Transverse colon (tissue), 4 donors: ENCODE data around the gene JAM3. TPM values are rescaled to one million over a fixed set of nuclear protein-coding genes. Genes with fewer than 3 reads are reported as not detected.

Source experiments
- DNase-seq: peaks from one replicate; pipeline ENCODE4 v3.0.0-alpha.2; 2019
- H3K27ac ChIP-seq, 4 donors: fragments of 200-600 bp; sonication (generic); 2 replicates each; pipeline ENCODE4 v1.5.1; 2016 to 2018; ENCODE audit warnings: inconsistent platforms in 4 of 4
- H3K27me3 ChIP-seq: fragments of 200-600 bp; sonication (generic); 2 replicates; pipeline ENCODE4 v1.5.1; 2017; ENCODE audit warnings: inconsistent platforms
- H3K36me3 ChIP-seq, 4 donors: fragments of 200-600 bp; sonication (generic); 2 replicates each; pipeline ENCODE4 v1.5.1; 2017 to 2019; ENCODE audit warnings: inconsistent platforms in 4 of 4
- H3K4me1 ChIP-seq, 4 donors: fragments of 200-600 bp; sonication (generic); 2 replicates each; pipeline ENCODE4 v1.5.1; 2017 to 2020; ENCODE audit warnings: inconsistent platforms in 4 of 4
- H3K4me3 ChIP-seq, 4 donors: fragments of 200-600 bp; sonication (generic); 1 replicate in 1 of 4; 2 replicates in 3 of 4; pipeline versions ENCODE4 v1.5.1 to v1.6.1; 2017 to 2019; ENCODE audit warnings: inconsistent platforms in 4 of 4
- H3K9me3 ChIP-seq, 2 donors: fragments of 200-600 bp; sonication (generic); 2 replicates each; pipeline ENCODE4 v1.5.1; 2017 to 2019; ENCODE audit warnings: inconsistent platforms in 2 of 2
- EP300 ChIP-seq: sonication (generic); formaldehyde crosslinking; IDR thresholded peaks from one replicate; pipeline ENCODE4 v1.6.1; 2017; ENCODE audit warnings: antibody characterized with exemption, low read depth
- POLR2A ChIP-seq: fragments of 450-650 bp; IDR thresholded peaks from one replicate; pipeline ENCODE4 v1.6.1; 2016; ENCODE audit warnings: antibody characterized with exemption, mild to moderate bottlenecking, moderate library complexity
- POLR2AphosphoS5 ChIP-seq, 3 donors: sonication (generic); formaldehyde crosslinking; IDR thresholded peaks; one replicate each; pipeline ENCODE4 v1.6.1; 2016; ENCODE audit warnings: antibody characterized with exemption in 3 of 3
- WGBS, 2 donors: methylation state at CpG; one replicate each; pipeline ENCODE4 v1.1.5; 2018; ENCODE audit warnings: low coverage in 1 of 2; 5-methylcytosine and 5-hydroxymethylcytosine counted together
- in situ Hi-C, 4 donors: fragments of 200-750 bp; cut with MboI; loops; one replicate each; pipeline versions ENCODE4 v1.15.0 to v1.15.1; 2017; ENCODE audit warnings: low sequenced_read_pairs in 3 of 4, low pct_ligation_motif_present in 1 of 4, low pct_unique_long_range_greater_than_20kb in 1 of 4
- intact Hi-C: fragments of 100-400 bp; cut with DNase I; formaldehyde crosslinking; loops from one replicate; pipeline ENCODE4 v1.15.1; 2023; ENCODE audit warnings: low total_unique reads
- total RNA-seq, 4 donors: library from RNA; depleted of rRNA; stranded (reverse); fragments of >200 nt; gene quantifications; one replicate each; pipeline ENCODE4 v1.1.0, GENCODE V29; 2016
- TF ChIP-seq, protein P1 (sequence below), 5 experiments: fragments of 200-600 bp in 3 of 5; fragments of 450-650 bp in 2 of 5; sonication (generic) in 3 of 5; IDR thresholded peaks; 1 replicate in 2 of 5; 2 replicates in 3 of 5; pipeline ENCODE4 v1.5.1; 2016 to 2017; ENCODE audit warnings: antibody characterized with exemption in 5 of 5, inconsistent platforms in 3 of 5, mild to moderate bottlenecking in 2 of 5, moderate library complexity in 1 of 5

The JAM3 gene
- total RNA-seq, 4 donors from 2014 or later, result 7.8 to 56.9 (median 13.8) TPM

DNA sequence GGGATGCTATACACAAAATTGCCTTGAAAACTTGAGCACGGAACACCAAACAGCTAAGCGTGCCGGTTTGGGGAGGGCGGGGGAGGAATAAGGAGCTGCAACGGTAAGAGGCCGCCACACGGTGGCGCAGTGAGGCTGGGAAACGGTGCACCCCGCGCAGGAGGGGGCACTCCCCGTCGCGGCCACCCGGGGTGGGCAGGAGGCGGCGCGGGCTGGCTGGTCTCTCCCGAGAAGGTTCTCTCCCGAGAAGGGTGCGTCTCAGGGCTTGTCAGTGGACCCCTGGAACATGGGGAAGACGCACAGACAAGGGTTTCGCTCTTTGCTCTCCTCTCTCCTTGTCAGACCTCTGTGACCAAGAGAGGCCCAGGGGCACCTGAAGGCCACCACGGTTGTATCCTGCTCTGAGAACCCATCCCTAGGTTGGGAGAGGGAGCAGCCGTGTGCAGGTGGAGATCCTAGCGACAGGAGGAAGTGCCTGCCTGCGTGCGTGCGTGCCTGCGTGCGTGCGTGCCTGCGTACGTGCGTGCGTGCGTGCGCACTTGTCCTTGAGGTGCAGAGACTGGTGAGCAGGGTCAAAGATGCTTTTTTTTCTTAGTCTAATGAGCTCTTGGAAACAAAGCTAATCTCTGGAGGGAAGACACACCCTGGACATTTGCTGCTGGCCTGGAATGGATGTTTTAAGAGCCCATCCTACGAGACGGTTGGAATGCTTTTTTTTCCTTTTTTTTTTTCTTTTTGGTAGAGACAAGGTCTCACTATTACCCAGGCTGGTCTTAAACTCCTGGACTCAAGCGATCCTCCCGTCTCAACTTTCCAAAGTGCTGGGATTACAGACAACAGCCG, 18.1 kb upstream of the JAM3 start:
- WGBS, 2 donors, result 29 to 66% methylated on average over 5 to 42 of the region's 43 CpGs
- Histone ChIP-seq H3K4me3 (peak overlapping the region in 3 of 4 donors; percentile 26 to 47 (median 29)), H3K4me1 (peaks cover 0 to 16% (median 8%) of the 10 kb centered on the region in 4 donors), H3K27me3 (peaks cover 6% of the 10 kb centered on the region), H3K27ac (peak overlapping the region; percentile 66 to 77 (median 76)), H3K9me3 (no peaks in the 10 kb centered on the region), H3K36me3 (no peaks in the 10 kb centered on the region)
- TF ChIP-seq POLR2A (peak; percentile 60), EP300 (no peak), POLR2AphosphoS5 (IDR thresholded peaks at IDR 0.05) (no peak)
- TF ChIP-seq, protein P1, sequence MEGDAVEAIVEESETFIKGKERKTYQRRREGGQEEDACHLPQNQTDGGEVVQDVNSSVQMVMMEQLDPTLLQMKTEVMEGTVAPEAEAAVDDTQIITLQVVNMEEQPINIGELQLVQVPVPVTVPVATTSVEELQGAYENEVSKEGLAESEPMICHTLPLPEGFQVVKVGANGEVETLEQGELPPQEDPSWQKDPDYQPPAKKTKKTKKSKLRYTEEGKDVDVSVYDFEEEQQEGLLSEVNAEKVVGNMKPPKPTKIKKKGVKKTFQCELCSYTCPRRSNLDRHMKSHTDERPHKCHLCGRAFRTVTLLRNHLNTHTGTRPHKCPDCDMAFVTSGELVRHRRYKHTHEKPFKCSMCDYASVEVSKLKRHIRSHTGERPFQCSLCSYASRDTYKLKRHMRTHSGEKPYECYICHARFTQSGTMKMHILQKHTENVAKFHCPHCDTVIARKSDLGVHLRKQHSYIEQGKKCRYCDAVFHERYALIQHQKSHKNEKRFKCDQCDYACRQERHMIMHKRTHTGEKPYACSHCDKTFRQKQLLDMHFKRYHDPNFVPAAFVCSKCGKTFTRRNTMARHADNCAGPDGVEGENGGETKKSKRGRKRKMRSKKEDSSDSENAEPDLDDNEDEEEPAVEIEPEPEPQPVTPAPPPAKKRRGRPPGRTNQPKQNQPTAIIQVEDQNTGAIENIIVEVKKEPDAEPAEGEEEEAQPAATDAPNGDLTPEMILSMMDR (IDR thresholded peaks at IDR 0.05), result peak; percentile 90 to 97 (median 95)
- in situ Hi-C loops, result loop anchor here in 3 of 4 donors (10.0 kb wide), 2 partner anchors 84 to 94 kb away; no protein-coding TSS in a partner anchor
- DNase-seq, result peak; percentile 80
- intact Hi-C loops, result loop anchor here (1.0 kb wide), 1 partner anchor 91 kb away; no protein-coding TSS in a partner anchor

GRCh38 chr11:134052395-134052987, 16.4 kb upstream of the JAM3 start:
- TF ChIP-seq EP300 (no peak), POLR2AphosphoS5 (IDR thresholded peaks at IDR 0.05) (no peak), POLR2A (no peak)
- TF ChIP-seq, protein P1 (IDR thresholded peaks at IDR 0.05), result no peak
- Histone ChIP-seq H3K36me3 (no peaks in the 10 kb centered on the region), H3K4me1 (peaks cover 0 to 8% (median 5%) of the 10 kb centered on the region in 4 donors), H3K27ac (no peak overlapping the region), H3K27me3 (peaks cover 6% of the 10 kb centered on the region), H3K4me3 (no peak overlapping the region), H3K9me3 (no peaks in the 10 kb centered on the region)
- no peak for DNase-seq
- in situ Hi-C loops, result loop anchor here in 3 of 4 donors (10.0 kb wide), 2 partner anchors 82 to 92 kb away; no protein-coding TSS in a partner anchor
- WGBS, 2 donors, result 66 to 84% methylated on average over 3 to 12 of the region's 12 CpGs
- intact Hi-C loops, result no loop called here

DNA sequence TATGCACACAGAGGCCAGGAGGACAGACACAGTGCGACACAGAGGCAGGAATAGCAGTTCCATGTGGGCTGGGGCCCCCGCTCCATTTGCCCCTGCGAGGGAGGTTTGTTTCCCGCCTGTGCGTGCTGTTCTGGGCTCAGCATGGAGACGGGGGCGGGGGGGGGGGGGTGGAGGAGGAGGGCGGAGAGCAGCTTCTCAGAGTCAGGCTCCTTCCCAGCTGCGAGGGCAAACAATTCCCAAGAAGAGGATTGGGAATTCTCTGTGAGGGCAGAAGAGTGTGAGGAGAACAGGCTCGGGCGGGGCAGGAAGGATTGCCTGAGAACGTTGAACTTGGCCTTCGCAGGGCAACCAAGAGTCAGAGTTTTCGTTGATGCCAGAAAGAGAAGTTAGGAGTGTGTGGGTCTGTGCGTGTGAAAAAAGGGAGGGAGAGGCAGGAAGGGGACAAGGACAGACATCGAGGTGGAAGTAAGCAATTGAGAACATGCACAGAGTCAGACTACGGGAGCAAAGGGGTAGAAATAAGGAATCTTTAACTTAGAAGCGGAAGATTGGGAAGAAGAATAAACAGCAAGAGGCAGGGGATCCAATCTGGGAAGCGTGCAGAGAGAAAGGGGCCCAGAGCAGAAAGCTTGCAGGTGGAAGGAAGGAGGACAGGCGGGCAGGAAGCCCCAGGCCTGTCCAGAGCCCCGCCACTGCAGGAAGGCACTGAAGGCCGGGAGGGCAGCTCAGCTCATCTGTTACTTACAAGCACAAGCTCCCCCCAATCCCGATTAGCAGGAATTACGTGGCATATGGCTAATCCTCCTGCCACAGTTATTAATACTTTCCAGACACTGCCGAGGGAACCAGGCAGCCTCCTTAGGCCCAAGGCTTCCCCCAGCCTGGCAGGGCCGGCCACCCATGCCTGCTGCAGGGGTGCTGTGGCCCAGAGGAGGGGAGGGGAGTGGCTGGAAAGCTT, 15.6 kb upstream of the JAM3 start:
- TF ChIP-seq EP300 (no peak), POLR2AphosphoS5 (IDR thresholded peaks at IDR 0.05) (no peak), POLR2A (no peak)
- TF ChIP-seq, protein P1 (IDR thresholded peaks at IDR 0.05), result no peak
- no peak overlapping the region for H3K27ac ChIP-seq
- H3K36me3 ChIP-seq, result no peaks in the 10 kb centered on the region
- H3K9me3 ChIP-seq, result no peaks in the 10 kb centered on the region
- peaks cover 6% of the 10 kb centered on the region for H3K27me3 ChIP-seq
- WGBS, 2 donors, result 62 to 74% methylated on average over 8 to 26 of the region's 26 CpGs
- DNase-seq, result no peak
- in situ Hi-C loops, result loop anchor here in 3 of 4 donors (10.0 kb wide), 2 partner anchors 82 to 92 kb away; no protein-coding TSS in a partner anchor
- H3K4me1 ChIP-seq, result peaks cover 0 to 8% (median 3%) of the 10 kb centered on the region in 4 donors
- intact Hi-C loops, result no loop called here
- H3K4me3 ChIP-seq, result no peak overlapping the region
